Activated T-helper 9 cell treated with anti-CD3 and anti-CD28 coated beads, Interleukin-2, amount 50 U/mL, for 16 hours (primary cell): ENCODE measurements around the gene DMD.

Source experiments
- DNase-seq: peaks from one replicate; pipeline ENCODE4 v3.0.0-alpha.2; 2020; ENCODE audit warnings: low read depth

The DMD gene

GRCh38 chrX:31280580-31280979 is 1930.8 kb downstream of the DMD start:
- no peak for DNase-seq

GRCh38 chrX:31279359-31279758 is 1932.0 kb downstream of the DMD start:
- no peak for DNase-seq

GRCh38 chrX:31272472-31272775 is 1938.9 kb downstream of the DMD start:
- DNase-seq, result no peak

- no peak for DNase-seq
Measured at GRCh38 chrX:31271615-31272471, 1939.5 kb downstream of the DMD start.

GRCh38 chrX:31269914-31270313 is 1941.4 kb downstream of the DMD start:
- no peak for DNase-seq

GRCh38 chrX:31268359-31268758 is 1943.0 kb downstream of the DMD start:
- no peak for DNase-seq

- no peak for DNase-seq
Measured at GRCh38 chrX:31266203-31267076, 1944.9 kb downstream of the DMD start.

GRCh38 chrX:31265383-31265782 is 1946.0 kb downstream of the DMD start:
- DNase-seq, result no peak

- DNase-seq, result no peak
Measured at GRCh38 chrX:31260351-31260750, 1951.0 kb downstream of the DMD start.

- DNase-seq, result no peak
Measured at GRCh38 chrX:31258166-31258565, 1953.2 kb downstream of the DMD start.

- no peak for DNase-seq
Measured at GRCh38 chrX:31255310-31256033, 1955.9 kb downstream of the DMD start.

GRCh38 chrX:31252133-31252532 is 1959.2 kb downstream of the DMD start:
- no peak for DNase-seq

- DNase-seq, result no peak
Measured at GRCh38 chrX:31251336-31251735, 1960.0 kb downstream of the DMD start.

GRCh38 chrX:31245714-31246113 is 1965.6 kb downstream of the DMD start:
- DNase-seq, result no peak

GRCh38 chrX:31243804-31244203 is 1967.5 kb downstream of the DMD start:
- no peak for DNase-seq

GRCh38 chrX:31240982-31241381 is 1970.4 kb downstream of the DMD start:
- DNase-seq, result no peak

GRCh38 chrX:31237189-31237588 is 1974.2 kb downstream of the DMD start:
- no peak for DNase-seq

GRCh38 chrX:31236231-31236630 is 1975.1 kb downstream of the DMD start:
- no peak for DNase-seq

- DNase-seq, result no peak
Measured at GRCh38 chrX:31233941-31234496, 1977.3 kb downstream of the DMD start.

GRCh38 chrX:31232506-31232905 is 1978.8 kb downstream of the DMD start:
- no peak for DNase-seq

GRCh38 chrX:31228909-31229308 is 1982.4 kb downstream of the DMD start:
- DNase-seq, result no peak

GRCh38 chrX:31228415-31228832 is 1982.9 kb downstream of the DMD start:
- DNase-seq, result no peak
